Endothelial cell of umbilical vein (primary cell): ENCODE measurements around the gene SEZ6L.

Source experiments
- CTCF ChIP-seq, 2 donors: IDR thresholded peaks; 1 replicate in 1 of 2; 2 replicates in 1 of 2; pipeline ENCODE4 v1.5.1; 2011; ENCODE audit warnings: low read length in 2 of 2, mild to moderate bottlenecking in 2 of 2, moderate library complexity in 2 of 2, control low read depth in 1 of 2, inconsistent platforms in 1 of 2, low read depth in 1 of 2; ENCODE audit not compliant: insufficient read depth in 1 of 2; ENCODE audit errors: extremely low read depth in 1 of 2
- EZH2 ChIP-seq: IDR thresholded peaks from 2 replicates; pipeline ENCODE4 v1.6.1; 2012; ENCODE audit warnings: borderline replicate concordance, low read depth, mild to moderate bottlenecking, moderate library complexity, low read length, inconsistent platforms; ENCODE audit not compliant: severe bottlenecking
- JUN ChIP-seq: IDR thresholded peaks from 2 replicates; pipeline ENCODE4 v1.6.1; 2011; ENCODE audit warnings: borderline replicate concordance, low read depth; ENCODE audit not compliant: insufficient read length, insufficient read depth
- MAX ChIP-seq: IDR thresholded peaks from 2 replicates; pipeline ENCODE4 v1.6.1; 2011; ENCODE audit not compliant: insufficient read depth, insufficient read length
- POLR2A ChIP-seq: IDR thresholded peaks from 2 replicates; pipeline ENCODE4 v1.6.1; 2012; ENCODE audit warnings: low read depth, mild to moderate bottlenecking, control low read depth, low read length
- POLR2AphosphoS5 ChIP-seq: IDR thresholded peaks from 2 replicates; pipeline ENCODE4 v1.6.1; 2012; ENCODE audit warnings: low read depth, mild to moderate bottlenecking, control low read depth, low read length, moderate library complexity; ENCODE audit not compliant: insufficient read depth

GRCh38 chr22:26409719-26410335 lies 240.6 kb downstream of the SEZ6L start:
- TF ChIP-seq POLR2AphosphoS5 = no peak
- TF ChIP-seq CTCF (IDR thresholded peaks at IDR 0.05; ENCODE audit: extremely low read depth in 1 of 2, insufficient read depth in 1 of 2, low read depth in 1 of 2, low read length in 2 of 2) = no peak
- no peak for TF ChIP-seq MAX
- no peak for TF ChIP-seq POLR2A
- TF ChIP-seq EZH2 = no peak
- TF ChIP-seq JUN = no peak
